ENCODE measurements around the gene BAZ1B. TPM values are rescaled to one million over a fixed set of nuclear protein-coding genes. Genes with fewer than 3 reads are reported as not detected.

The BAZ1B gene
- polyA plus RNA-seq, 1 donor from 2014 or later, result 35.0 TPM

GRCh38 chr7:73509463-73509862, 12.6 kb downstream of the BAZ1B start:
- Histone ChIP-seq H2AFZ (ENCODE audit: low read depth, low read length) (no peak overlapping the region), H3K79me2 (replicated peaks; ENCODE audit: insufficient read depth, low read length) (peaks cover 41% of the 10 kb centered on the region), H3K9me2 (ENCODE audit: insufficient read depth, low read length) (no peaks in the 10 kb centered on the region), H4K20me1 (ENCODE audit: insufficient read depth) (no peaks in the 10 kb centered on the region), H3K9me3 (ENCODE audit: low read length) (no peaks in the 10 kb centered on the region), H3K27me3 (ENCODE audit: insufficient read depth, low read depth, low read length) (no peaks in the 10 kb centered on the region), H3K9ac (ENCODE audit: low read length) (no peak overlapping the region), H3K27ac (ENCODE audit: low read length) (no peak overlapping the region), H3K4me3 (ENCODE audit: low read length) (no peak overlapping the region), H3K4me2 (ENCODE audit: low read length) (no peak overlapping the region), H3F3A (ENCODE audit: insufficient read depth, low read length, poor library complexity, severe bottlenecking) (no peaks in the 10 kb centered on the region), H3K36me3 (ENCODE audit: insufficient read depth, low read length) (no peaks in the 10 kb centered on the region)
- no peak for TF ChIP-seq CTCF (IDR thresholded peaks at IDR 0.05; ENCODE audit: poor library complexity, severe bottlenecking)
- TF ChIP-seq RAD21 (conservative IDR thresholded peaks at IDR 0.05), result no peak
- no peak for TF ChIP-seq EP300 (conservative IDR thresholded peaks at IDR 0.05; ENCODE audit: poor library complexity, severe bottlenecking)
- no peak for TF ChIP-seq MXI1 (conservative IDR thresholded peaks at IDR 0.05; ENCODE audit: poor library complexity, severe bottlenecking)
- TF ChIP-seq SMC3 (conservative IDR thresholded peaks at IDR 0.05; ENCODE audit: poor library complexity), result no peak
- TF ChIP-seq REST (IDR thresholded peaks at IDR 0.05; ENCODE audit: borderline replicate concordance), result no peak
- no peak for TF ChIP-seq TAF1 (IDR thresholded peaks at IDR 0.05; ENCODE audit: low read depth)
- TF ChIP-seq EZH2 (IDR thresholded peaks at IDR 0.05; ENCODE audit: borderline replicate concordance, insufficient read depth, low read length, poor library complexity, severe bottlenecking), result no peak
- TF ChIP-seq POLR2AphosphoS5 (IDR thresholded peaks at IDR 0.05), result no peak

DNA sequence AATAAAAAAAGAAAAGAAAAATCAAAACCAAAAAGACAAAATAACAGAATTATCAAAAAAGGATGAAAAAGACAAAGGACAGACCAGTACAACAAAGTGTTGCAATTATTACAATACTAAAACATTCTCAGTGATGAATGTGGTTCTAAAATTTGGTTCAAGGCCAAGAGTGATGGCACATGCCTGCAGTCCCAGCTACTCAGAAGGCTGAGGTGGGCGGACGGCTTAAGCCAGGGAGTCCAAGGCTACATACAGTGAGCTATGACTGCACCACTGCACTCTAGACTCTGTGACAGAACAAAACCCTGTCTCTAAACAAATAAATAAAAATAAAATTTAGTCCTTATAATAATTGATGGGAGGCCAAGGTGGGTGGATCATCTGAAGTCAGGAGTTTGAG, 14.5 kb downstream of the BAZ1B start:
- Histone ChIP-seq H3K27ac (ENCODE audit: low read length) (no peak overlapping the region), H3K9me2 (ENCODE audit: insufficient read depth, low read length) (no peaks in the 10 kb centered on the region), H3K4me3 (ENCODE audit: low read length) (no peak overlapping the region), H3K9ac (ENCODE audit: low read length) (no peak overlapping the region), H2AFZ (ENCODE audit: low read depth, low read length) (no peak overlapping the region), H3K79me2 (replicated peaks; ENCODE audit: insufficient read depth, low read length) (peaks cover 22% of the 10 kb centered on the region), H3K27me3 (ENCODE audit: insufficient read depth, low read depth, low read length) (no peaks in the 10 kb centered on the region), H3K36me3 (ENCODE audit: insufficient read depth, low read length) (no peaks in the 10 kb centered on the region), H3F3A (ENCODE audit: insufficient read depth, low read length, poor library complexity, severe bottlenecking) (no peaks in the 10 kb centered on the region), H3K9me3 (ENCODE audit: low read length) (no peaks in the 10 kb centered on the region), H4K20me1 (ENCODE audit: insufficient read depth) (no peaks in the 10 kb centered on the region), H3K4me2 (ENCODE audit: low read length) (no peak overlapping the region)
- no peak for TF ChIP-seq CTCF (IDR thresholded peaks at IDR 0.05; ENCODE audit: poor library complexity, severe bottlenecking)
- TF ChIP-seq MXI1 (conservative IDR thresholded peaks at IDR 0.05; ENCODE audit: poor library complexity, severe bottlenecking), result no peak
- TF ChIP-seq TAF1 (IDR thresholded peaks at IDR 0.05; ENCODE audit: low read depth), result no peak
- TF ChIP-seq RAD21 (conservative IDR thresholded peaks at IDR 0.05), result no peak
- TF ChIP-seq REST (IDR thresholded peaks at IDR 0.05; ENCODE audit: borderline replicate concordance), result no peak
- TF ChIP-seq SMC3 (conservative IDR thresholded peaks at IDR 0.05; ENCODE audit: poor library complexity), result no peak
- TF ChIP-seq EP300 (conservative IDR thresholded peaks at IDR 0.05; ENCODE audit: poor library complexity, severe bottlenecking), result no peak
- no peak for TF ChIP-seq EZH2 (IDR thresholded peaks at IDR 0.05; ENCODE audit: borderline replicate concordance, insufficient read depth, low read length, poor library complexity, severe bottlenecking)
- no peak for TF ChIP-seq POLR2AphosphoS5 (IDR thresholded peaks at IDR 0.05)
